ENCODE results near the gene ATXN2.

ATXN2 gene

GRCh38 chr12:111437816-111438454 is 161.2 kb downstream of the ATXN2 start:
- H3K4me3 ChIP-seq (ENCODE audit: low read length): no peak overlapping the region
- no peak for TF ChIP-seq CTCF (conservative IDR thresholded peaks at IDR 0.05; ENCODE audit: low read length)
- peak; percentile 79 for DNase-seq (ENCODE audit: low read depth)

GRCh38 chr12:111436811-111437210 is 162.3 kb downstream of the ATXN2 start:
- TF ChIP-seq CTCF (conservative IDR thresholded peaks at IDR 0.05; ENCODE audit: low read length): no peak
- H3K4me3 ChIP-seq (ENCODE audit: low read length): no peak overlapping the region
- DNase-seq (ENCODE audit: low read depth): no peak

- no peak for DNase-seq (ENCODE audit: low read depth)
- no peak overlapping the region for H3K4me3 ChIP-seq (ENCODE audit: low read length)
- no peak for TF ChIP-seq CTCF (conservative IDR thresholded peaks at IDR 0.05; ENCODE audit: low read length)
Measured at GRCh38 chr12:111436266-111436665, 162.8 kb downstream of the ATXN2 start.

- TF ChIP-seq CTCF (conservative IDR thresholded peaks at IDR 0.05; ENCODE audit: low read length): no peak
- no peak for DNase-seq (ENCODE audit: low read depth)
- no peak overlapping the region for H3K4me3 ChIP-seq (ENCODE audit: low read length)
Measured at GRCh38 chr12:111435661-111436201, 163.4 kb downstream of the ATXN2 start.

GRCh38 chr12:111434680-111435338 is 164.3 kb downstream of the ATXN2 start:
- TF ChIP-seq CTCF (conservative IDR thresholded peaks at IDR 0.05; ENCODE audit: low read length): no peak
- peak overlapping the region; percentile 44 for H3K4me3 ChIP-seq (ENCODE audit: low read length)
- DNase-seq (ENCODE audit: low read depth): peak; percentile 52

GRCh38 chr12:111434049-111434448 is 165.1 kb downstream of the ATXN2 start:
- H3K4me3 ChIP-seq (ENCODE audit: low read length): no peak overlapping the region
- DNase-seq (ENCODE audit: low read depth): no peak
- no peak for TF ChIP-seq CTCF (conservative IDR thresholded peaks at IDR 0.05; ENCODE audit: low read length)

GRCh38 chr12:111431772-111432171 is 167.3 kb downstream of the ATXN2 start:
- no peak overlapping the region for H3K4me3 ChIP-seq (ENCODE audit: low read length)
- no peak for TF ChIP-seq CTCF (conservative IDR thresholded peaks at IDR 0.05; ENCODE audit: low read length)
- DNase-seq (ENCODE audit: low read depth): no peak

Data from AG10803 (cell line).